ENCODE data around the gene GBX2.

DNA sequence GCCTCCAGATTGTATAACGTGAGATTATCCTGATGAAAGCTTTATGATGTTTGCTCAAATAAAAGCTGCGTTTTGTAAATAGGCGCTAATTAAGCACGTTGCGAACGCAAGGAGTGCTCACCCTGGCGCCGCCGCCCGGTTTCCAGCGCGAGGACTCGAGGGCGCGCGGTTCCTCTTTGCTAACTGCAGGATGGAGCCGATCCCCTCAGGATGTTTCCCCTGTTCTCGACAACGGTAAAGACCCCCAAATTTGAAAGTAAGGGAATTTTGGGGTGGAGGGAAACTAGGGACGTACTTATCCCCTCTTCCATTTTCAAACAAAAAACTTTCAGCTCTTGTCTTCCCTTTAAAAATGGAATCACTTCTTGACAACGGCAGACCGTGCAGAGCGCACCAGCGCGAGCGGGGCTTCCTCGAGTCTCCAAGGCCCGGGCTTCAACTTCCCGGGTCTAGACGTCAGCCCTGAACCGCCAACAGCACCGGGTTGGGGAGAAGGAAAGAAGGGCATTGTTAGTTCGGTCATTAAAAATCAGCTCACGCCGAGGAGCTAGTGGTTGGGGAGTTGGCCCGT, 1.1 kb upstream of the GBX2 start:
- TF ChIP-seq, protein P1, sequence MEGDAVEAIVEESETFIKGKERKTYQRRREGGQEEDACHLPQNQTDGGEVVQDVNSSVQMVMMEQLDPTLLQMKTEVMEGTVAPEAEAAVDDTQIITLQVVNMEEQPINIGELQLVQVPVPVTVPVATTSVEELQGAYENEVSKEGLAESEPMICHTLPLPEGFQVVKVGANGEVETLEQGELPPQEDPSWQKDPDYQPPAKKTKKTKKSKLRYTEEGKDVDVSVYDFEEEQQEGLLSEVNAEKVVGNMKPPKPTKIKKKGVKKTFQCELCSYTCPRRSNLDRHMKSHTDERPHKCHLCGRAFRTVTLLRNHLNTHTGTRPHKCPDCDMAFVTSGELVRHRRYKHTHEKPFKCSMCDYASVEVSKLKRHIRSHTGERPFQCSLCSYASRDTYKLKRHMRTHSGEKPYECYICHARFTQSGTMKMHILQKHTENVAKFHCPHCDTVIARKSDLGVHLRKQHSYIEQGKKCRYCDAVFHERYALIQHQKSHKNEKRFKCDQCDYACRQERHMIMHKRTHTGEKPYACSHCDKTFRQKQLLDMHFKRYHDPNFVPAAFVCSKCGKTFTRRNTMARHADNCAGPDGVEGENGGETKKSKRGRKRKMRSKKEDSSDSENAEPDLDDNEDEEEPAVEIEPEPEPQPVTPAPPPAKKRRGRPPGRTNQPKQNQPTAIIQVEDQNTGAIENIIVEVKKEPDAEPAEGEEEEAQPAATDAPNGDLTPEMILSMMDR (IDR thresholded peaks at IDR 0.05 in 4 of 5, conservative IDR thresholded peaks at IDR 0.05 in 1 of 5), result no peak
- no peak for TF ChIP-seq POLR2A (IDR thresholded peaks at IDR 0.05)

All from gastrocnemius medialis (tissue), 4 donors.